ENCODE measurements around the gene SATB2.

DNA sequence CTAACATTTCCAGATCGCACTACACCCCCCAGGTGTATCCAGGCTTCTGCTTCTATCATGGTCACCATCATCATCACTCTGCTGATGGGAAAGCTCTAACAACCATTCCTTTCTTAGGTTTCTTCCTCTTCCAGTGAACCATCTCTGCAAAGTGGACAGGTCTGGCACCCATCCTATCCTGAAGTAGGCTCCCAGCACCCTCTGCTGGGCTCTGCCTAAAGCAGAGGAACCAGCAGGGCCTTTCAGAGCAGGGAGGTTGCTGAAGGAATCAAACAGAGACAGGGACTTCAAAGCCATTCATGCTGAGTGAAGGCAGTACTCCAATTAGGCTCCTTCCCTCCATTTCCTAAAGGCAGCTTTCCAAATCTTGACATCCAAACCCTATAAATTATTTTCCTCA is 27.2 kb upstream of the SATB2 start:
- TF ChIP-seq, protein P1, sequence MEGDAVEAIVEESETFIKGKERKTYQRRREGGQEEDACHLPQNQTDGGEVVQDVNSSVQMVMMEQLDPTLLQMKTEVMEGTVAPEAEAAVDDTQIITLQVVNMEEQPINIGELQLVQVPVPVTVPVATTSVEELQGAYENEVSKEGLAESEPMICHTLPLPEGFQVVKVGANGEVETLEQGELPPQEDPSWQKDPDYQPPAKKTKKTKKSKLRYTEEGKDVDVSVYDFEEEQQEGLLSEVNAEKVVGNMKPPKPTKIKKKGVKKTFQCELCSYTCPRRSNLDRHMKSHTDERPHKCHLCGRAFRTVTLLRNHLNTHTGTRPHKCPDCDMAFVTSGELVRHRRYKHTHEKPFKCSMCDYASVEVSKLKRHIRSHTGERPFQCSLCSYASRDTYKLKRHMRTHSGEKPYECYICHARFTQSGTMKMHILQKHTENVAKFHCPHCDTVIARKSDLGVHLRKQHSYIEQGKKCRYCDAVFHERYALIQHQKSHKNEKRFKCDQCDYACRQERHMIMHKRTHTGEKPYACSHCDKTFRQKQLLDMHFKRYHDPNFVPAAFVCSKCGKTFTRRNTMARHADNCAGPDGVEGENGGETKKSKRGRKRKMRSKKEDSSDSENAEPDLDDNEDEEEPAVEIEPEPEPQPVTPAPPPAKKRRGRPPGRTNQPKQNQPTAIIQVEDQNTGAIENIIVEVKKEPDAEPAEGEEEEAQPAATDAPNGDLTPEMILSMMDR (conservative IDR thresholded peaks at IDR 0.05): no peak
- TF ChIP-seq ZFX (IDR thresholded peaks at IDR 0.05): no peak

Data from C4-2B (cell line).